HEK293T (cell line): ENCODE results near the gene TFB2M.

ENCODE experiments used
- CTCF ChIA-PET: fragments of 350-600 bp; formaldehyde crosslinking; extraction: SDS; loops from one replicate; lab custom pipeline; 2021; ENCODE audit warnings: antibody characterized with exemption, inconsistent platforms; lab: Yijun Ruan, JAX
- POLR2A ChIA-PET: fragments of 350-600 bp; formaldehyde crosslinking; extraction: SDS; loops from one replicate; lab custom pipeline; 2020; ENCODE audit warnings: antibody characterized with exemption, inconsistent platforms; lab: Yijun Ruan, JAX
- DNase-seq: peaks from one replicate; pipeline ENCODE4 v3.0.0; 2012; ENCODE audit warnings: mixed read lengths; ENCODE audit errors: extremely low spot score
- ARNT ChIP-seq: fragments of 450-650 bp; IDR thresholded peaks from 2 replicates; pipeline ENCODE4 v1.6.1; 2017; ENCODE audit warnings: mild to moderate bottlenecking
- BHLHE40 ChIP-seq: fragments of 450-650 bp; IDR thresholded peaks from 2 replicates; pipeline ENCODE4 v1.6.1; 2016; ENCODE audit warnings: mild to moderate bottlenecking, moderate library complexity, borderline replicate concordance
- CTBP1 ChIP-seq: fragments of 450-650 bp; IDR thresholded peaks from 2 replicates; pipeline ENCODE4 v1.6.1; 2016; ENCODE audit warnings: borderline replicate concordance
- ELF4 ChIP-seq: fragments of 450-650 bp; IDR thresholded peaks from 2 replicates; pipeline ENCODE4 v1.6.1; 2017; ENCODE audit warnings: antibody characterized with exemption
- FOXA1 ChIP-seq: fragments of 450-650 bp; IDR thresholded peaks from 2 replicates; pipeline ENCODE4 v1.6.1; 2016; ENCODE audit warnings: mild to moderate bottlenecking
- FOXK2 ChIP-seq: fragments of 450-650 bp; IDR thresholded peaks from 2 replicates; pipeline ENCODE4 v1.6.1; 2016; ENCODE audit warnings: mild to moderate bottlenecking
- FOXM1 ChIP-seq: fragments of 450-650 bp; IDR thresholded peaks from 2 replicates; pipeline ENCODE4 v1.6.1; 2017; ENCODE audit warnings: mild to moderate bottlenecking, borderline replicate concordance
- HDGF ChIP-seq: fragments of 450-650 bp; IDR thresholded peaks from 2 replicates; pipeline ENCODE4 v1.6.1; 2017; ENCODE audit warnings: antibody characterized with exemption, borderline replicate concordance
- L3MBTL2 ChIP-seq: fragments of 450-650 bp; conservative IDR thresholded peaks from 2 replicates; pipeline ENCODE4 v1.6.1; 2016; ENCODE audit warnings: mild to moderate bottlenecking
- LEF1 ChIP-seq: fragments of 450-650 bp; IDR thresholded peaks from 2 replicates; pipeline ENCODE4 v1.6.1; 2017; ENCODE audit warnings: mild to moderate bottlenecking, borderline replicate concordance
- NFRKB ChIP-seq: fragments of 450-650 bp; IDR thresholded peaks from 2 replicates; pipeline ENCODE4 v1.6.1; 2016; ENCODE audit warnings: mild to moderate bottlenecking, moderate library complexity
- SP1 ChIP-seq: fragments of 450-650 bp; IDR thresholded peaks from 2 replicates; pipeline ENCODE4 v1.6.1; 2017
- SUZ12 ChIP-seq: fragments of 450-650 bp; IDR thresholded peaks from 2 replicates; pipeline ENCODE4 v1.6.1; 2016; ENCODE audit warnings: mild to moderate bottlenecking
- TARDBP ChIP-seq: fragments of 450-650 bp; IDR thresholded peaks from 2 replicates; pipeline ENCODE4 v1.6.1; 2016
- ZNF384 ChIP-seq: fragments of 450-650 bp; IDR thresholded peaks from 2 replicates; pipeline ENCODE4 v1.6.1; 2016
- TF ChIP-seq, protein P1 (sequence below): fragments of 450-650 bp; IDR thresholded peaks from 2 replicates; pipeline ENCODE4 v1.6.1; 2016

Gene TFB2M

DNA sequence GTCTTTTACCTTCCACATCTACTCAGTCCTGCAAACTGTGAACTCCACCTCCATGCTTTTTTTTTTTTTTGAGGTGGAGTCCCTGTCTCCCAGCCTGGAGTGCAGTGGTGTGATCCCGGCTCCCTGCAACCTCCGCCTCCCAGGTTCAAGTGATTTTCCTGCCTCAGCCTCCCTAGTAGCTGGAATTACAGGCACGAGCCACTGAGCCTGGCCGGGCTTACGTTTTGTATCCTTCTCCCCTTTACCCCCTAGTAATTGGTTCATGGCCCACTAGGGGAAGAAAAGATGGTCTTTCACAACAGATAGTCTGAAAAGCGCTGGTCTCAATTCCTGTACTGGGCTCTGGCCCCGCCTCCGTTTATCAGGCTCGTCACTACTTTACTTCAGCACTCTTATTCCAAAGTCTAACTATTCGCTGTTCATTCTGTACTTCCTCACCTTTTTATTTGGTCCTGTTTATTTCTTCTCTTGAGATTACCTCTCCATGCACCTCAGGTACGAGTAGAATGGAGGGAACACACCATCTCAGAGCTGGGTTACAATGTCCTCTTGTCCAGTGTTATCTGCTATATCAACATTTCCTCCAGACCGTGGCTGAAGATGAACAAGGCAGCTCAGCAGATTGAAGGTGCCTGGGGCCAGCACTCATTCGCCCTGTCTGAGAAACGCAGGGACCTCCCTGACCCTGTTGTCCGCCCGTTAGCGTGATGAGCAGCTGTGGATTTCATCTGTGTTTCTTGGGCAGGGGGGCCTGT is 16.4 kb upstream of the TFB2M start:
- no peak for DNase-seq
- ChIA-PET CTCF (no interaction called here), POLR2A (no interaction called here)
- TF ChIP-seq FOXA1 (no peak), ELF4 (no peak), CTBP1 (no peak), L3MBTL2 (no peak), ZNF384 (no peak), ARNT (no peak), NFRKB (no peak), LEF1 (no peak), SUZ12 (no peak), HDGF (no peak), SP1 (no peak), FOXM1 (no peak), TARDBP (no peak), FOXK2 (no peak), BHLHE40 (no peak)
- TF ChIP-seq, protein P1, sequence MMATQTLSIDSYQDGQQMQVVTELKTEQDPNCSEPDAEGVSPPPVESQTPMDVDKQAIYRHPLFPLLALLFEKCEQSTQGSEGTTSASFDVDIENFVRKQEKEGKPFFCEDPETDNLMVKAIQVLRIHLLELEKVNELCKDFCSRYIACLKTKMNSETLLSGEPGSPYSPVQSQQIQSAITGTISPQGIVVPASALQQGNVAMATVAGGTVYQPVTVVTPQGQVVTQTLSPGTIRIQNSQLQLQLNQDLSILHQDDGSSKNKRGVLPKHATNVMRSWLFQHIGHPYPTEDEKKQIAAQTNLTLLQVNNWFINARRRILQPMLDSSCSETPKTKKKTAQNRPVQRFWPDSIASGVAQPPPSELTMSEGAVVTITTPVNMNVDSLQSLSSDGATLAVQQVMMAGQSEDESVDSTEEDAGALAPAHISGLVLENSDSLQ: no peak

DNA sequence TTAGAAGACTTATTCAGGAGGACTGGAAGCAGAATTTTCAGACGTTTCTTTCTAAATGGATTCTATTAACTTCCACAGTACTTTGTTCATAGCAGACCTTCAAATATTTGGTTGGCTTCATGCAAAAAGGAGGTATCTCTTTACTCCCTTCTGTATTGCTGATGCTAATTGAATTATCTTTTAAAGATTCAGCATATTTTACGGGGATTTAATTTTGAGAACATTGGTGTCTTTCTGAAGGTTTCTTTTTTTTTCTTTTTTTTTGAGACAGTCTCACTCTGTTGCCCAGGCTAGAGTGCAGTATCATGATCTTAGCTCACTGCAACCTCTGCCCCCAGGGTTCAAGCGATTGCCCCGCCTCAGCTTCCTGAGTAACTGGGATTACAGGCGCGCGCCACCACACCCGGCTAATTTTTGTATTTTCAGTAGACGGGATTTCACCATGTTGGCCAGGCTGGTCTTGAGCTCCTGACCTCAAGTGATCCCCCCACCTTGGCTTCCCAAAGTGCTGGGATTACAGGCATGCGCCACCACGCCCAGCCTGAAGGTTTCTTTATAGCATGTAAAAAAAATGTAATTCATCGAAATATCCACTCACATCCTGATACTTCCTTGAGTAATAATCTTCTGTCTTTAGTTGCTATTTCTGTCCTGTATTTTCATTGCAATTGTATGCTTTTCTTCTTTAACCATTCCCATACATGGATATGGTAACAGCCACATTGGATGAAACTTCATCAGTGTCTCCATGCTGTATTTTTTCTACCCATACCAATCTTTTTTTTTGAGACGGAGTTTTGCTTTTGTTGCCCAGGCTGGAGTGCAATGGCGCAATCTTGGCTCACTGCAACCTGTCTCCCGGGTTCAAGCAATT is 14.7 kb upstream of the TFB2M start:
- POLR2A ChIA-PET: no interaction called here

DNA sequence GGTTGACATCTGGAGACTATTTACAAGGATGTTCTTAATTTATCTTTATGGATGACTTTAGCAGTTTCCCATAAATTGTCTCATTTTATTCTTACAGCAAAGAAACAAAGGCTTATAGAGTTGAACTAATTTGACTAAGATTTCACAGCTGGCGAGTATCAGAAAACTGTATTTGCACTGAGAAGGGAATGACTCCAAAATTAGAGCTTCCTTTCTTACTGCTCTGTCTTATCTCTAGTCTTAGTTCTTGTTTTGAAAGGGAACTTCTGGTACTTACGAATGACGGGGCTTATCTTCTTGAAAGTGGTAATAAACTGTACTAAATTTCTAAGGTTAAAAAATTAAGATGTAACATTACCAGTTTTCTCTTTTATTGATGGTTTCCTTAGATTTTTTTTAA is 13.8 kb upstream of the TFB2M start:
- CTCF ChIA-PET: no interaction called here
- DNase-seq: no peak
- POLR2A ChIA-PET: no interaction called here

More for the DNA sequence above, 14.7 kb upstream of the TFB2M start:
- CTCF ChIA-PET: no interaction called here
- TF ChIP-seq FOXK2: no peak
- TF ChIP-seq ZNF384: no peak
- no peak for DNase-seq

DNA sequence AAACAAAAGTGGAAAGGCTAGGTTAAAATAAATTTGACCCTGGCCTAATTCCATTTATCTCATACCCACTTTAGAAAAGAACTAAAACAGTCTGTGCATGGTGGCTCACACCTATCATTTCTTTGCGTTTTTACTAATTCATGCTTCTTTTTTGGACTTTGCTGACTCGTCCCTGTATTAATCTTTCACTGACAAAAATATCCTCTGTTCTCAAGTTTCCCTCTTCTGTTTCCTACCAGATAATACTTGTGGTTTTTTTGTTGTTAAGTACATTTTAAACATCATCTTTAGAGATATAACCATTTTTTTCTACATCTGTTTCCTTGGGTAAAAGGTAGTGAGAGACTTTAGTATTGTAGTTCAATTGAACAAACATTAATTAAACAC is 11.7 kb upstream of the TFB2M start:
- TF ChIP-seq SUZ12: no peak
- TF ChIP-seq HDGF: no peak
- TF ChIP-seq CTBP1: no peak
- TF ChIP-seq FOXA1: no peak
- no peak for TF ChIP-seq FOXM1
- no peak for TF ChIP-seq LEF1
- TF ChIP-seq BHLHE40: no peak
- TF ChIP-seq L3MBTL2: no peak
- no peak for TF ChIP-seq ARNT
- TF ChIP-seq NFRKB: no peak
- TF ChIP-seq, protein P1: no peak
- TF ChIP-seq SP1: no peak
- DNase-seq: no peak
- CTCF ChIA-PET: no interaction called here
- POLR2A ChIA-PET: no interaction called here

More for the DNA sequence above, 13.8 kb upstream of the TFB2M start:
- no peak for TF ChIP-seq FOXK2
- no peak for TF ChIP-seq TARDBP
- no peak for TF ChIP-seq SUZ12
- no peak for TF ChIP-seq ARNT
- TF ChIP-seq L3MBTL2: no peak
- no peak for TF ChIP-seq LEF1
- TF ChIP-seq, protein P1: no peak
- TF ChIP-seq SP1: no peak
- no peak for TF ChIP-seq FOXA1
- TF ChIP-seq ELF4: no peak

DNA sequence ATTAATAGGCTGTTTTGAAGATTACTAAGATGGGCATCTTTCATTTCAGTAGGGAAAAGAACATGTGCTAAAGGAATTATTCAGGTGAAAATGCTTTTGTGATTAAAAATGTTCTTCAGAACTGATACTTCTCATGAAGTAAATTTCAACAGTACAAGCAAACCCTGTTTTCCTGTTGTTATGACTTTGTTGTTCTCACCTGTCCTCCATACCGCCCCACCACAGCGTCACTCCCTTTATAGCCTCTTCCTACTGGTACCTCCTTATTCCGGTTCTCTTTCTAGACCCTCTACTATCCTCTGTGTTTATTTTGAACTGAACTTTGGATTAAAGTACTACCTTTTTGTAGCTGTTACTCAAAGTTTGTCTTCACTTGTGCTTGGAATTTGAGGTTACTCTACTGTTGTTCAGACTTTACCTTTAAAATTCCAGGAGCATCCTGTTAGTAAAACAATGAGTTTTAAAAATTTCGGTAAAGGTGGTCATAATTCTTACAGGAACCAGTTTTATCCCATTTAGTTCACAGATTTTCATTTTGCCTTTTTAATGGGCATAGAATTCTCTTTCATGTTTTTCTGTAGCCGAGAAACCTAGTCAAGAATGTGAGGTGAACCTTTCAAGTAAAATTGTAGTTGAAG is 11.1 kb upstream of the TFB2M start:
- no peak for TF ChIP-seq FOXK2
- no peak for TF ChIP-seq LEF1
- no peak for TF ChIP-seq ELF4
- no peak for TF ChIP-seq TARDBP
- no peak for TF ChIP-seq BHLHE40
- no peak for TF ChIP-seq HDGF
- TF ChIP-seq SUZ12: no peak
- TF ChIP-seq CTBP1: no peak
- no peak for TF ChIP-seq ZNF384
- TF ChIP-seq L3MBTL2: no peak
- TF ChIP-seq, protein P1: no peak
- no peak for TF ChIP-seq FOXA1
- no peak for TF ChIP-seq SP1
- TF ChIP-seq NFRKB: no peak
- TF ChIP-seq FOXM1: no peak
- TF ChIP-seq ARNT: no peak
- DNase-seq: no peak
- ChIA-PET CTCF (no interaction called here), POLR2A (no interaction called here)
